GM12891 (cell line): ENCODE results near the gene NUAK2.

ENCODE experiments used
- POLR2A ChIP-seq: IDR thresholded peaks from 2 replicates; pipeline ENCODE4 v1.6.1; 2011; ENCODE audit warnings: low read depth, low read length, control low read depth
- POLR2AphosphoS5 ChIP-seq: IDR thresholded peaks from 2 replicates; pipeline ENCODE4 v1.6.1; 2011; ENCODE audit warnings: low read depth, low read length, control low read depth
- TAF1 ChIP-seq: IDR thresholded peaks from 2 replicates; pipeline ENCODE4 v1.6.1; 2011; ENCODE audit warnings: low read depth, low read length, control low read depth

DNA sequence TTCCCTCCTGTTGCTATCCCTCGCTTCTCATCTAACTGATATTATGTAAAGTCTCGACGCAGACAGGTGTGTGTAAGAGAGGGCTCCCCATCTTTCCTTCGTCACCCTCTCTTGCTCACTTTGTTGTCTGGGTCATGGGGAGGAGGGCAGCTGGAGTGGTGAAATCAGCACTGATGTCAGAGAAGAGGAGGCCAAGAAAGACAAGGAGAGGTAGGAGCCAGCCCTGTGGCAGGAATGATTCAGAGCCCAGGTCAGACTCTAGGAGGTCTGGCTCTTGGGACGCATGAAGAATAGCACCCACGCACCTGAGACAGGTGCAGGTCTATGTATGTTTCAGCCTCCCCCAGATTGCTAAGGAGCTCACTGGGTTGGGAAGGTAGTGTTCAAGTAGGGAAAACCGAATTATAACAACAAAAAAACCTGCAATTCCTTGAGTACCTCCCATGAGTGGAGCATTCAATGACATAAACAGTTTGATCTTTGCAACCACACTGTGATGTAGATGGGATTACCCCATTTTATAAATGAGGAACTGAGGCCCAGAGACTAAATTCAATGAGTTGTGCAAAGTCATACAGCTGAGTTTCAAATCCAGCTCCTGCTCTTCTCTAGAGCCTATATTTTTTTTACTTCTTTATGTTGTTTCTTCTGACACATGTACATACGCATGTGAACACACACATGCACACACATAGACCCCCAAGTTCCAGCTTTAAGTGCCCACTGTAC is 10.4 kb downstream of the NUAK2 start:
- TF ChIP-seq TAF1 (no peak), POLR2AphosphoS5 (no peak), POLR2A (no peak)
